OCI-LY3 (cell line): ENCODE results near the gene BOC.

ENCODE experiments used
- EZH2phosphoT487 ChIP-seq: fragments of 200-600 bp; shearing (Covaris generic); IDR thresholded peaks from 2 replicates; pipeline ENCODE4 v1.6.1; 2018; ENCODE audit warnings: antibody characterized with exemption, mixed run types, low read depth
- TF ChIP-seq, protein P1 (sequence below): fragments of 200-600, 300-600 bp; sonication (generic); IDR thresholded peaks from 2 replicates; pipeline ENCODE4 v1.5.1; 2014; ENCODE audit warnings: antibody characterized with exemption, low read length, low read depth

DNA sequence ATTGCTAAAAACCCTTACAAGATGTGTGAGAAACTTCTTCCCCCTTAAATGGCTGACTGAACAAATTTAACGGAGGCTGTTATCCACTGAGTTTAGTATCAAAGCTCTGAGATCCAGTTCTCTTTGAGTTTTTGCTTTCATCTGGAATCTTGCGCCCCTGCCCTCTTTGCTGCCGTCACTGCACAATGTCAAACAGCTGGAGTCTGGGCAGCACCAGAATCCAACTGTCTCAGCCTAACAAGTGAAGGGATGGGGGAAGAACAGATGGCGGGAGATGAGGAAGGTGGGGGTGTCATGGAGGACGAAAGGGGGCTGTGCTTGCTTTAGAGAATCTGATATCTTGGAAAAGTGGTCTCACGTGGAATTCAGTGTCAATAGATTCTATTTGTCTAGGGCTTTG lies 7.0 kb upstream of the BOC start:
- TF ChIP-seq, protein P1, sequence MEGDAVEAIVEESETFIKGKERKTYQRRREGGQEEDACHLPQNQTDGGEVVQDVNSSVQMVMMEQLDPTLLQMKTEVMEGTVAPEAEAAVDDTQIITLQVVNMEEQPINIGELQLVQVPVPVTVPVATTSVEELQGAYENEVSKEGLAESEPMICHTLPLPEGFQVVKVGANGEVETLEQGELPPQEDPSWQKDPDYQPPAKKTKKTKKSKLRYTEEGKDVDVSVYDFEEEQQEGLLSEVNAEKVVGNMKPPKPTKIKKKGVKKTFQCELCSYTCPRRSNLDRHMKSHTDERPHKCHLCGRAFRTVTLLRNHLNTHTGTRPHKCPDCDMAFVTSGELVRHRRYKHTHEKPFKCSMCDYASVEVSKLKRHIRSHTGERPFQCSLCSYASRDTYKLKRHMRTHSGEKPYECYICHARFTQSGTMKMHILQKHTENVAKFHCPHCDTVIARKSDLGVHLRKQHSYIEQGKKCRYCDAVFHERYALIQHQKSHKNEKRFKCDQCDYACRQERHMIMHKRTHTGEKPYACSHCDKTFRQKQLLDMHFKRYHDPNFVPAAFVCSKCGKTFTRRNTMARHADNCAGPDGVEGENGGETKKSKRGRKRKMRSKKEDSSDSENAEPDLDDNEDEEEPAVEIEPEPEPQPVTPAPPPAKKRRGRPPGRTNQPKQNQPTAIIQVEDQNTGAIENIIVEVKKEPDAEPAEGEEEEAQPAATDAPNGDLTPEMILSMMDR: no peak
- TF ChIP-seq EZH2phosphoT487: no peak
